Nephron progenitor cell (in vitro differentiated cells): Measurements from ENCODE around the gene BEST1.
A peak's percentile ranks its signal among the peaks of the same experiment; 100 is the strongest.

Experiments used
- DNase-seq: peaks from one replicate; pipeline ENCODE4 v3.0.0; 2021
- H3K27ac Mint-ChIP-seq: 2 replicates; pipeline ENCODE4 v1.8.0; 2021; ENCODE audit warnings: mild to moderate bottlenecking, moderate library complexity, mixed read lengths
- H3K27me3 Mint-ChIP-seq: 2 replicates; pipeline ENCODE4 v1.8.0; 2021; ENCODE audit warnings: mild to moderate bottlenecking, low read depth, mixed read lengths; ENCODE audit not compliant: poor library complexity
- H3K36me3 Mint-ChIP-seq: 2 replicates; pipeline ENCODE4 v1.8.0; 2021; ENCODE audit warnings: low read depth, mixed read lengths
- H3K4me1 Mint-ChIP-seq: 2 replicates; pipeline ENCODE4 v1.8.0; 2021; ENCODE audit warnings: mixed read lengths
- H3K4me3 Mint-ChIP-seq: 2 replicates; pipeline ENCODE4 v1.8.0; 2021; ENCODE audit warnings: mild to moderate bottlenecking, moderate library complexity, mixed read lengths
- H3K9me3 Mint-ChIP-seq: 2 replicates; pipeline ENCODE4 v1.8.0; 2021; ENCODE audit warnings: mild to moderate bottlenecking, moderate library complexity, mixed read lengths
- TF ChIP-seq, protein P1 (sequence below): fragments of 200-600 bp; sonication (generic); IDR thresholded peaks from 2 replicates; pipeline ENCODE4 v1.5.0; 2021; ENCODE audit warnings: antibody characterized with exemption

Gene BEST1

DNA sequence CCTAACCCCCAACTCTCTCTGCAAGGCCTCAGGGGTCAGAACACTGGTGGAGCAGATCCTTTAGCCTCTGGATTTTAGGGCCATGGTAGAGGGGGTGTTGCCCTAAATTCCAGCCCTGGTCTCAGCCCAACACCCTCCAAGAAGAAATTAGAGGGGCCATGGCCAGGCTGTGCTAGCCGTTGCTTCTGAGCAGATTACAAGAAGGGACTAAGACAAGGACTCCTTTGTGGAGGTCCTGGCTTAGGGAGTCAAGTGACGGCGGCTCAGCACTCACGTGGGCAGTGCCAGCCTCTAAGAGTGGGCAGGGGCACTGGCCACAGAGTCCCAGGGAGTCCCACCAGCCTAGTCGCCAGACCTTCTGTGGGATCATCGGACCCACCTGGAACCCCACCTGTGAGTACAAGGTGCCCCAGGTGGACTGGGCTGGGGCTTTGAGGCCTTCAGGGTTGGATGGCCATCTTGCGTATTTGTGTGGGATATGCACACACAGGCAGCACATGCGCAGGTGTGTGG is at the start of gene BEST1:
TSS of gene BEST1 (plus strand) at position 317 of the 513 bp plus-strand sequence. CDS start 1,456 bp downstream, outside the sequence.
- Mint-ChIP-seq H3K36me3 (no peaks in the 10 kb centered on the region), H3K27ac (no peak within 1 kb of the TSS), H3K9me3 (no peaks in the 10 kb centered on the region), H3K4me3 (no peak within 1 kb of the TSS), H3K4me1 (peaks cover 21% of the 10 kb centered on the region), H3K27me3 (peaks cover 34% of the 10 kb centered on the region)
- TF ChIP-seq, protein P1, sequence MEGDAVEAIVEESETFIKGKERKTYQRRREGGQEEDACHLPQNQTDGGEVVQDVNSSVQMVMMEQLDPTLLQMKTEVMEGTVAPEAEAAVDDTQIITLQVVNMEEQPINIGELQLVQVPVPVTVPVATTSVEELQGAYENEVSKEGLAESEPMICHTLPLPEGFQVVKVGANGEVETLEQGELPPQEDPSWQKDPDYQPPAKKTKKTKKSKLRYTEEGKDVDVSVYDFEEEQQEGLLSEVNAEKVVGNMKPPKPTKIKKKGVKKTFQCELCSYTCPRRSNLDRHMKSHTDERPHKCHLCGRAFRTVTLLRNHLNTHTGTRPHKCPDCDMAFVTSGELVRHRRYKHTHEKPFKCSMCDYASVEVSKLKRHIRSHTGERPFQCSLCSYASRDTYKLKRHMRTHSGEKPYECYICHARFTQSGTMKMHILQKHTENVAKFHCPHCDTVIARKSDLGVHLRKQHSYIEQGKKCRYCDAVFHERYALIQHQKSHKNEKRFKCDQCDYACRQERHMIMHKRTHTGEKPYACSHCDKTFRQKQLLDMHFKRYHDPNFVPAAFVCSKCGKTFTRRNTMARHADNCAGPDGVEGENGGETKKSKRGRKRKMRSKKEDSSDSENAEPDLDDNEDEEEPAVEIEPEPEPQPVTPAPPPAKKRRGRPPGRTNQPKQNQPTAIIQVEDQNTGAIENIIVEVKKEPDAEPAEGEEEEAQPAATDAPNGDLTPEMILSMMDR: no peak
- DNase-seq: no peak

DNA sequence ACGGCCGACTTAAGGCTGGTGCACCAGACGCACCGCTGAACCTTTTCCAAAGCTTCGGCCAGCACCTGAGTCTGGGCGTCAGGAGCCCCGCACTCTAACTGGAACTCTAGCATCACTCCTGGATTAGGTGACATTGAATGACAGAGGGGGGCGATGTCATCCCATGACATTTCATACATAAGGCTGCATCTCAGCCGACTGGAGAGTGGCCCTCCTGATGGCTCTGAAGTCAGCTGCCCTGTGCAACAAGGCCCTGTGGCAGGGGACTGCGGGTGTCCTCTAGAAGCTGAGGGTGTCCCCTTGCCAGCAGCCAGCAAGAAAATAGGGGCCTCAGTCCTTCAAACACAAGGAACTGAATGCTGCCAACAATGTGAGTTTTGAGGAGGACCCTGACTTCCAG is 48.8 kb upstream of the BEST1 start:
- DNase-seq: no peak
- Mint-ChIP-seq H3K27me3 (peaks cover 4% of the 10 kb centered on the region), H3K4me3 (no peak overlapping the region), H3K27ac (no peak overlapping the region), H3K36me3 (no peaks in the 10 kb centered on the region), H3K9me3 (no peaks in the 10 kb centered on the region), H3K4me1 (peaks cover 34% of the 10 kb centered on the region)
- TF ChIP-seq, protein P1: no peak

DNA sequence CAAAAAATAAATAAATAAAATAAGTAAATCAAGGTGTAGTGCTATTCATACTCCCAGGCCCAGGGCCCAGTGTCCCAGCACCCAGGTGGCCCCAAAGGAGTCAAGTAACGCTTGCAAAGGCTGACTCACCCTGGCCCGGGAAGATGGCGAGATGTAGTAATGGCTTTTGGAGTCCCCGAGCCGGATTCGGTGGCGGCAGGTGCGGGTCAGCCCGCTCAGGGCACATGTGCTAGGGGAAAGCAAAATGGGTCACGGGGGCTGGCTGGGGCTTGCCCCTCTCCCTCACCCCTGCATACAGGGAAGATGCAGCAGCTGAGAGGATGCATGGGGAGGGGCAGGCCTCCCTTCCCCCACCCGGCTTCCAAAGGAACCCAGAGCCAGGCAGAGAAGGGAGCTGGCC is 47.8 kb upstream of the BEST1 start:
- Mint-ChIP-seq H3K27ac (no peak overlapping the region), H3K4me1 (peaks cover 34% of the 10 kb centered on the region), H3K27me3 (no peaks in the 10 kb centered on the region), H3K9me3 (no peaks in the 10 kb centered on the region), H3K4me3 (no peak overlapping the region), H3K36me3 (no peaks in the 10 kb centered on the region)
- TF ChIP-seq, protein P1: no peak
- DNase-seq: no peak

DNA sequence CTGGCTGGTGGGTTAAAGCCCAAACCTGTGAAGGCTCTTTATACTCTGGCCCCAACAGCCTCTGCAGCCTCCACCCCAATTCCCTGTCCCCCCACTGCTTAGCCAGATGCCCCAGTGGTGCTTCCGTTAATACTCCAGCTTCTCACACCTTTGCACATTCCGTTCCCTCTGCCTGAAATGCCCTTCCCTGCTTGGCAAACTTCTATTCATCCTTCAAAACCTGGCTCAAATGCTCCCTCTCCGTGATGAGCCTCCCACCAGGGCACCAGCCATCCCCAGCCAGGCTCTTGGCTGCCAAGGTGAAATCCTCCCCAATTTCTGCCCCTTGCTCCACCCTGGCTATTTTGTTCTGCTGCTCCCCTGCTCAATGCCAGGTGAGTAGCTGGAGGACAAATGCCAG is 46.3 kb upstream of the BEST1 start:
- no peak for DNase-seq
- no peaks in the 10 kb centered on the region for H3K36me3 Mint-ChIP-seq
- TF ChIP-seq, protein P1: no peak
- no peaks in the 10 kb centered on the region for H3K27me3 Mint-ChIP-seq
- peaks cover 45% of the 10 kb centered on the region for H3K4me1 Mint-ChIP-seq
- H3K27ac Mint-ChIP-seq: no peak overlapping the region
- no peaks in the 10 kb centered on the region for H3K9me3 Mint-ChIP-seq
- peak overlapping the region; percentile 47 for H3K4me3 Mint-ChIP-seq

DNA sequence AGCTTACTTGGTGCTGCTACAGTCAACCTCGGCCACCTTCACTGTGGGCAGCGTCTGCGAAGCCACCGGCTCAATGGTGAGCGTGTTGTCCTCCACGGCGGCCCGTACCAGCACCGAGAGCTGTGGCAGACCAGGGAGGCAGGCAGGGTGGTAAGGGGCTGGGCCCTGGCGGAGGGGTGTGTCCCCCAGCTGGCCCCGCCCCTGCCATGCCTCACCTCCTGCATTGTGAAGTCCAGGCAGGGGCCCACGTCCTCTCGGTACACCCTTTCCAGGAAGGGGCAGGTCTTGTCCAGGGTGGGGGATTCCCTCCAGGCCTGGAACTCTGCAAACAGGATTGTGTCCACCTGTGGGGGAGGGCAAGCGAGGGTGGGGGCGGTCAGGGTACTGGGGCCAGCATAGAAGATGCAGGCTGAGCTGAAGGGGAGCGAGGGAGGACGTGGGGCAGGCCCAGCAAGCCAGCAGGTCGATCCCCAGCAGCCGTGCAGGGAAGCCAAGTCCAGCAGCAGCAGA is 45.6 kb upstream of the BEST1 start:
- H3K36me3 Mint-ChIP-seq: no peaks in the 10 kb centered on the region
- H3K27ac Mint-ChIP-seq: no peak overlapping the region
- no peaks in the 10 kb centered on the region for H3K9me3 Mint-ChIP-seq
- H3K27me3 Mint-ChIP-seq: no peaks in the 10 kb centered on the region
- TF ChIP-seq, protein P1: no peak
- peak; percentile 82 for DNase-seq
- H3K4me3 Mint-ChIP-seq: peak overlapping the region; percentile 47
- peaks cover 46% of the 10 kb centered on the region for H3K4me1 Mint-ChIP-seq

DNA sequence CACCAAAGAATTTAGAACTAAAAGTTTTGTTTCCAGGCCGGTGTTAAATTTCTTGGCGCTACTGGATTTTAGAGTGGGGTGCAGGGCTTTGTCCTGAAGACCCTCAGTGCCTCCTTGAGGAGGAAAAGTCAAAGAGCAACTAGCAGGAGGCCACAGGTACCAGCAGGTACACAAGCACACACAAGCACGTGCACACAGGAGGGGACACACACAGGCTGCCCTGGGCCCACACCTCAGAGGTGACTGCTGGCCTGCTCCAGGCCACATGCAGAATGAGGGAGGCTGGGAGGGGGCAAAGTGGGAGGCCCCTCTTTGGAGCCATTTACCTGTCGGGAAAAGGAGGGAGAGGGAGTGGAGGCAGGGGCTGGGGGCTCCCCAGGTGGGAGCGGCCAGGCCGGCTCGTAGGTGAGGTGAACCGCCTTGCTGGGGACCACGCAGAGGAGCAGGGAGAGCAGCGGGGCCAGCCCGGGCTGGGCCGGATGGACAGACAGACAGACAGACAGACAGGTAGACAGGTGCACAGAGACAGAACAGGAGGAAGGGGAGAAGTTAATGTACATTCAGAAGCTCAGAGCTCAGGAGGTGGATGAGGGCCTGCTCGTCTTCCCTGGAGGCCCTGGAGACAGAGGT is 45.0 kb upstream of the BEST1 start:
- peaks cover 47% of the 10 kb centered on the region for H3K4me1 Mint-ChIP-seq
- no peak for DNase-seq
- no peak overlapping the region for H3K27ac Mint-ChIP-seq
- no peak overlapping the region for H3K4me3 Mint-ChIP-seq
- no peaks in the 10 kb centered on the region for H3K9me3 Mint-ChIP-seq
- H3K27me3 Mint-ChIP-seq: no peaks in the 10 kb centered on the region
- TF ChIP-seq, protein P1: no peak
- no peaks in the 10 kb centered on the region for H3K36me3 Mint-ChIP-seq
